Karpas-422 (cell line): Measurements from ENCODE around the gene METTL13. TPM values are rescaled to one million over a fixed set of nuclear protein-coding genes. Genes with fewer than 3 reads are reported as not detected.

ENCODE experiments used
- DNase-seq: peaks from one replicate; pipeline ENCODE4 v3.0.0-alpha.2; 2015
- H2AFZ ChIP-seq: fragments of 200-600 bp; sonication (generic); 2 replicates; pipeline ENCODE4 v1.6.1; 2014; ENCODE audit warnings: antibody characterized with exemption, low read length, mixed read lengths
- H3K27ac ChIP-seq: fragments of 200-600 bp; sonication (generic); 2 replicates; pipeline ENCODE4 v1.5.1; 2014; ENCODE audit warnings: mild to moderate bottlenecking, low read length, moderate library complexity
- H3K27me3 ChIP-seq: fragments of 200-600 bp; sonication (generic); 2 replicates; pipeline ENCODE4 v1.6.1; 2014; ENCODE audit warnings: low read length, mixed read lengths
- H3K36me3 ChIP-seq: fragments of 200-600 bp; sonication (generic); 2 replicates; pipeline ENCODE4 v1.6.1; 2014; ENCODE audit warnings: low read length, mixed read lengths; ENCODE audit not compliant: insufficient read depth
- H3K4me1 ChIP-seq: fragments of 200-600 bp; sonication (generic); 2 replicates; pipeline ENCODE4 v1.6.1; 2014; ENCODE audit warnings: mild to moderate bottlenecking, low read length, mixed read lengths
- H3K4me2 ChIP-seq: fragments of 200-600 bp; sonication (generic); 2 replicates; pipeline ENCODE4 v1.6.1; 2014; ENCODE audit warnings: low read length, low read depth, mild to moderate bottlenecking; ENCODE audit not compliant: poor library complexity, severe bottlenecking
- H3K4me3 ChIP-seq: fragments of 200-600 bp; sonication (generic); 2 replicates; pipeline ENCODE4 v1.5.1; 2014; ENCODE audit warnings: mild to moderate bottlenecking, antibody characterized with exemption, low read length, mixed read lengths
- H3K79me2 ChIP-seq: fragments of 200-600 bp; sonication (generic); 2 replicates; pipeline ENCODE4 v1.6.1; 2014; ENCODE audit warnings: mild to moderate bottlenecking, low read length, mixed read lengths
- H3K9ac ChIP-seq: fragments of 200-600 bp; sonication (generic); 2 replicates; pipeline ENCODE4 v1.6.0; 2014; ENCODE audit warnings: low read length
- H3K9me2 ChIP-seq: fragments of 200-600 bp; sonication (generic), shearing (Covaris generic); replicated peaks from 2 replicates; pipeline ENCODE4 v1.6.0; 2014; ENCODE audit warnings: mild to moderate bottlenecking, low read length, moderate library complexity; ENCODE audit not compliant: insufficient read depth
- H3K9me3 ChIP-seq: fragments of 300-700, 200-600 bp; sonication (generic); 2 replicates; pipeline ENCODE4 v1.6.1; 2014; ENCODE audit warnings: low read length, mixed read lengths
- H4K20me1 ChIP-seq: fragments of 200-600 bp; sonication (generic); 2 replicates; pipeline ENCODE4 v1.6.1; 2014; ENCODE audit warnings: mild to moderate bottlenecking, antibody characterized with exemption, low read length, low read depth; ENCODE audit not compliant: insufficient read depth
- total RNA-seq: library from RNA; depleted of rRNA; stranded (reverse); fragments of >200 nt; shearing (Covaris generic); gene quantifications from 2 replicates; pipeline ENCODE4 v1.2.3, GENCODE V29; 2014; ENCODE audit warnings: low replicate concordance

METTL13 gene
- total RNA-seq, 1 experiment from 2014 or later: 15.4 TPM

GRCh38 chr1:171833091-171833825, 51.8 kb downstream of the METTL13 start:
- no peaks in the 10 kb centered on the region for H3K9me2 ChIP-seq
- H2AFZ ChIP-seq: no peak overlapping the region
- H3K4me2 ChIP-seq: no peak overlapping the region
- DNase-seq: no peak
- 0 out of 2 replicates have a peak, but pooled peaks cover 2% of the 10 kb centered on the region for H3K9me3 ChIP-seq
- H3K9ac ChIP-seq: no peak overlapping the region
- H3K36me3 ChIP-seq: no peaks in the 10 kb centered on the region
- H3K4me1 ChIP-seq: no peaks in the 10 kb centered on the region
- no peaks in the 10 kb centered on the region for H3K27me3 ChIP-seq
- H3K27ac ChIP-seq: no peak overlapping the region
- H3K4me3 ChIP-seq: no peak overlapping the region
- H3K79me2 ChIP-seq: no peaks in the 10 kb centered on the region
- H4K20me1 ChIP-seq: no peaks in the 10 kb centered on the region

- Histone ChIP-seq H3K36me3 (no peaks in the 10 kb centered on the region), H3K4me2 (no peak overlapping the region), H4K20me1 (no peaks in the 10 kb centered on the region), H3K9ac (no peak overlapping the region), H3K4me3 (no peak overlapping the region), H3K27me3 (no peaks in the 10 kb centered on the region), H3K27ac (no peak overlapping the region), H2AFZ (no peak overlapping the region), H3K9me2 (no peaks in the 10 kb centered on the region), H3K79me2 (no peaks in the 10 kb centered on the region), H3K9me3 (no peaks in the 10 kb centered on the region), H3K4me1 (no peaks in the 10 kb centered on the region)
- no peak for DNase-seq
These were observed 53.4 kb downstream of the METTL13 start for GRCh38 chr1:171834821-171835220.

GRCh38 chr1:171835891-171836290, 54.4 kb downstream of the METTL13 start:
- Histone ChIP-seq H3K4me1 (no peaks in the 10 kb centered on the region), H3K9me2 (no peaks in the 10 kb centered on the region), H3K79me2 (no peaks in the 10 kb centered on the region), H3K9me3 (no peaks in the 10 kb centered on the region), H3K27me3 (no peaks in the 10 kb centered on the region), H2AFZ (no peak overlapping the region), H3K4me3 (no peak overlapping the region), H4K20me1 (no peaks in the 10 kb centered on the region), H3K27ac (no peak overlapping the region), H3K4me2 (no peak overlapping the region), H3K9ac (no peak overlapping the region), H3K36me3 (no peaks in the 10 kb centered on the region)
- no peak for DNase-seq

- H3K9me3 ChIP-seq: no peaks in the 10 kb centered on the region
- no peak for DNase-seq
- peaks cover 6% of the 10 kb centered on the region; the same call in 1 of the 2 replicates for H3K4me1 ChIP-seq
- no peak within 1 kb of the TSS for H3K27ac ChIP-seq
- H3K9me2 ChIP-seq: no peaks in the 10 kb centered on the region
- no peak within 1 kb of the TSS for H3K4me2 ChIP-seq
- no peaks in the 10 kb centered on the region for H3K36me3 ChIP-seq
- H3K27me3 ChIP-seq: no peaks in the 10 kb centered on the region
- H4K20me1 ChIP-seq: no peaks in the 10 kb centered on the region
- H3K9ac ChIP-seq: no peak within 1 kb of the TSS
- H2AFZ ChIP-seq: no peak within 1 kb of the TSS
- no peaks in the 10 kb centered on the region for H3K79me2 ChIP-seq
- H3K4me3 ChIP-seq: no peak within 1 kb of the TSS
These were observed 59.8 kb downstream of the METTL13 start, which contains the start of gene DNM3 for GRCh38 chr1:171841050-171841910. Gene DNM3, plus strand, starts transcription at chr1:171841498. Its CDS starts 159 bp downstream, at chr1:171841657.

- no peaks in the 10 kb centered on the region for H3K9me2 ChIP-seq
- H4K20me1 ChIP-seq: no peaks in the 10 kb centered on the region
- H3K4me3 ChIP-seq: no peak overlapping the region
- peaks cover 6% of the 10 kb centered on the region; the same call in 1 of the 2 replicates for H3K4me1 ChIP-seq
- H3K79me2 ChIP-seq: no peaks in the 10 kb centered on the region
- H3K36me3 ChIP-seq: no peaks in the 10 kb centered on the region
- no peaks in the 10 kb centered on the region for H3K9me3 ChIP-seq
- no peak overlapping the region for H3K4me2 ChIP-seq
- H2AFZ ChIP-seq: no peak overlapping the region
- no peak overlapping the region for H3K9ac ChIP-seq
- H3K27ac ChIP-seq: no peak overlapping the region
- no peak for DNase-seq
- no peaks in the 10 kb centered on the region for H3K27me3 ChIP-seq
These were observed 60.7 kb downstream of the METTL13 start for GRCh38 chr1:171841931-171842761.

GRCh38 chr1:171844381-171844780, 62.9 kb downstream of the METTL13 start:
- Histone ChIP-seq H3K9me3 (no peaks in the 10 kb centered on the region), H3K27ac (no peak overlapping the region), H2AFZ (no peak overlapping the region), H3K9ac (no peak overlapping the region), H3K79me2 (no peaks in the 10 kb centered on the region), H3K4me2 (no peak overlapping the region), H3K36me3 (no peaks in the 10 kb centered on the region), H3K9me2 (no peaks in the 10 kb centered on the region), H3K4me1 (peaks cover 6% of the 10 kb centered on the region; the same call in 1 of the 2 replicates), H3K27me3 (no peaks in the 10 kb centered on the region), H4K20me1 (no peaks in the 10 kb centered on the region), H3K4me3 (no peak overlapping the region)
- DNase-seq: no peak

GRCh38 chr1:171845998-171846397, 64.5 kb downstream of the METTL13 start:
- Histone ChIP-seq H3K27me3 (no peaks in the 10 kb centered on the region), H3K9me3 (no peaks in the 10 kb centered on the region), H3K4me1 (peaks cover 6% of the 10 kb centered on the region; the same call in 1 of the 2 replicates)

More at GRCh38 chr1:171845998-171846397, 64.5 kb downstream of the METTL13 start:
- Histone ChIP-seq H3K9me2 (no peaks in the 10 kb centered on the region), H3K36me3 (no peaks in the 10 kb centered on the region), H2AFZ (no peak overlapping the region), H3K4me2 (no peak overlapping the region), H4K20me1 (no peaks in the 10 kb centered on the region), H3K9ac (no peak overlapping the region), H3K4me3 (no peak overlapping the region), H3K27ac (no peak overlapping the region), H3K79me2 (no peaks in the 10 kb centered on the region)
- DNase-seq: no peak
